HG03575 (cell line): ENCODE results near the gene TNFRSF14.

Experiments used
- ATAC-seq: cut with Tn5 transposase; IDR thresholded peaks from one replicate; pipeline ENCODE4 v1.9.1; 2021; ENCODE audit not compliant: unreplicated experiment, insufficient number of reproducible peaks, low FRiP score; ENCODE audit errors: extremely low read depth

Gene TNFRSF14

GRCh38 chr1:2534687-2535441 lies 21.3 kb upstream of the TNFRSF14 start:
- no peak for ATAC-seq

DNA sequence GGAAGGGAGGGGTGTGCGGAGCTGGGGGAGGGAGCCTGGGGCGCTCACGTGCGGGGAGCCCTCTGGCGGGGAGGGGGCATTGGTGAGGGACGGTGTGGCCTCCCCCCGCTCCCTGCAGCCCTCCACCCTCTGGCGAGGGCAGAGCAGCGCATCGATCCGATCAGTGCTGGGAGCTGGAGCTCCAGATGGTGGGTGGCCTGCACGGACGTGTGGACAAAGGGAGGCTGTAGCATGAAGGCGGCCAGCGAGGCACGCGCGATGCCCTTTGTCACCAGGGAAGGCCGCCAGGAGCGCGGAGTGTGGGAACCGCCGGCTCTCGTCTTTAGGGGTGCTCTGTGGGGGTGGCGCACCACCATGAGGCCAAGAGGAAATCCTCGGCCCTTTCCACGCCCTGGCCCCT lies 20.7 kb upstream of the TNFRSF14 start:
- no peak for ATAC-seq

DNA sequence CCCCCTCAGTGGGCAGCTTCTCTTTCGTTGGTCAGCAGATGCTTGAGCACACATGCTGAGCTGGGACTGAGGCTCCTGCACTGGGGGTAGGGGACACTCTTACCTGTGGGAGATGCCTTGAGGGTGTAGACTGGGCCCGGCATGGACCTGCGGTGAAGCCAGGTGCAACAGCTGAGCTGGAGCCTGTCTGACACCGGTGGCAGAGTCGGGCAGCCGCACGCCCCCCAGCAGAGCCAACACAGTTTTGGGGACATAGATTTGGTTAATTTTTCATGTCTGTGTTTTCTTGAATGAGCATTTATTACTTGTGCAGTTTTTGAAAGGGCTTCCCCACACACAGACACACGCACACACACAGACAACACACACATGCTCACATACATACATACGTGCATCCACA lies 20.2 kb upstream of the TNFRSF14 start:
- no peak for ATAC-seq

DNA sequence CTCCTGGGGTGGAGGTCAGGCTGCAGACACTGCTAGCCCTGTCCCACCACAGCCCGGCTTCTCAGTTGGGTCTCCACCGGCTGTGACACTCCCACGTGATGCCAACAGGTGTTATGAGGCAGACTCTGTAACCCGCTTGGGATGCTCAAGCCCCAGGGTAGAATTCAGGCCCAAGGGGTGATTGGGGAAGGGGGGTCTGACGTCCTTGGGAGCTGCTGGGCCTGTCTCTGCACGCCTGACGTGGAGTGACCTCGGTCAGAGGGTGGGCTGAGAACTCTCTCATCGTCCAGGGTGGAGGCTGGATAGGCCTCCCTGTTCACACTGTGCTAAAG lies 18.4 kb upstream of the TNFRSF14 start:
- no peak for ATAC-seq

GRCh38 chr1:2538376-2538775 lies 17.8 kb upstream of the TNFRSF14 start:
- ATAC-seq: no peak

GRCh38 chr1:2538872-2539271 lies 17.3 kb upstream of the TNFRSF14 start:
- ATAC-seq: no peak

DNA sequence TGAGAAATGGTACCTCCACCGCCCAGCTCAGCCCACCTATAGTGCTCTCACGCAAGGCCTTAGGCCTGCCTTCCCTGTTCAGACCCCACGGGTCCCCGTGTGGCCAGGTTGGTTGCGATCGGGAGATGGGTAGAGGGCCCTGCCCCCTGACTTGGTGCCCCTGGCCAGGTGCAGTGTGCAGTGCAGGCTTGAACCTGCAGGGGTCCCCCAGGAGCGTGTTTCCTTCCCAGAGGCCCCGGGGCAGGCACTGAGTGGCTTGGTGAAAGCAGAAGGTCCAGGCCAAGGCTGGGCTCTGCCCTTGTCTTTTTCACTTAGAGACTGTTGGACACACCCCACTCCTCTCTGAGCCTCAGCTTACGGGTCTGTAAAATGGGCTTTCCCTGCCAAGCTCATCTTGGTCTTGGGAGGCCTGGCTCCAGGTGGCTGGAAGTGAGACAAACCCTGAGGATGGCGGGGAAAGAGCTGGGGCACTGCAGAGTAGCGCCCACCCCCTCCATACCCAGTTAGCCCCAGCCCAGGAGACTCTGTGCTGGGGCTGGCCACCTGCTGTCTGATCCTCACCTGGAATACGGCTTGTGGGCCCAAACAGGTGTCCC lies 16.8 kb upstream of the TNFRSF14 start:
- no peak for ATAC-seq

GRCh38 chr1:2540816-2541492 lies 15.2 kb upstream of the TNFRSF14 start:
- no peak for ATAC-seq

- ATAC-seq: no peak
Measured at GRCh38 chr1:2541619-2542245, 14.4 kb upstream of the TNFRSF14 start.

DNA sequence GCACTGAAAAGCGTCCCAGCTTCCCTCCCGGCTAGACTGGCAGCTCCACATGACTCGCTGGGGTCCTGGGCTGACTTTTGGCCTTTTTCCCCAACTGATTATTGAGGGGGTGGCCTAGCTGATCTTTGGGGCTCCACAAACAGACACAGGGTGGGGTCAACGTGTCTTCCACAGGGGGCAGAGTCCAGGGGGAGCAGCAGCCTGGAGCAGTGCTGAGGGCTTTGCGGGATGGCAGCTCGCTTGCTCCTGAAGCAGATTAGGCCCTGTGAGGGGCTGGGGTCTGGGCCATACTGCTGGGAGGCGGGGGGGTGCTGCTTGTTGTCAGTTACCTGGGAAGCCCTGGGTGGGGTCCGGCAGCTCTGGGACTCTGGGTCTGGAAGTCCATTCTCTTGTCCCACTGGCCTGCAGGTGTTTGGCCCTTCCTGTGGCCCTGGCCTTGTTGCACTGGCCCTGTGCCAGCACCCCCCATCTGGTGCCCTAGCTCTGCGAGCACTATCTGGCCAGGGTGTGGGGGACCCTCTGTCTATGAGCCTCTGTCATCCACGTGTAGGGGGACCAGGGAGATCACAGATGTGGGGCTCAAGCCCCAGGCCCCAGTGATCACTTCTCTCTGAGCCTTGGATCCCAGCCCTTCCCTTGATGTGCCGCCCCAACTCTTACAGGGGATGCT lies 13.8 kb upstream of the TNFRSF14 start:
- no peak for ATAC-seq

DNA sequence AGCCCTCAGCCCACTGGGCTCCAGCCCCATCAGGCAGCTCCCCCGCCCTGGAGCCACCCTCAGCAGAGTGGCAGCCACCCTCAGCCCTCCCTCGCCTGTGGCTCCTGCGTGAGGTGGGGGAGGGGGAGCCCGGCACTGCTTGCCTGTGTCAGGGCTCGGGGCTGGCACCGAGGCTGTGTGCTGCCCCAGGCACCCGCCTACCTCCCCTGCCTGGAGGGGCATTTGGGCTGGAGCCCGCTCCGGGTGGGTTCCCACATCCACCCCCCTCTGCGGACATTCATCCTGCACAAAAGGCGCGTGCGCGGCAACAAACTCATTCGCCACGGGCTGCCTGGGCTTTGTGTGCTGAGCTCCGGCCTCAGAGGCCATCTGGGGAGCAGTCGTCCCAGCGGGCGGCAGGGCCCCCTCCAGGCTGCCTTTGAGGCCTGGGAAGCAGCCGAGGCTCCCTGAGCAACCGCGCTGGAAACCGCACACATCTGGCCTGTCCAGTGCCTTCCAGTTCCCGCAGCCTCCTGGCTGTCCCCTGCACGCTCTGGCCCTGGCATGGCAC lies 12.6 kb upstream of the TNFRSF14 start:
- no peak for ATAC-seq

- no peak for ATAC-seq
Measured at GRCh38 chr1:2544093-2544874, 11.9 kb upstream of the TNFRSF14 start.

GRCh38 chr1:2544875-2545640 lies 11.1 kb upstream of the TNFRSF14 start:
- no peak for ATAC-seq

- no peak for ATAC-seq
Measured at GRCh38 chr1:2545754-2546514, 10.2 kb upstream of the TNFRSF14 start.

DNA sequence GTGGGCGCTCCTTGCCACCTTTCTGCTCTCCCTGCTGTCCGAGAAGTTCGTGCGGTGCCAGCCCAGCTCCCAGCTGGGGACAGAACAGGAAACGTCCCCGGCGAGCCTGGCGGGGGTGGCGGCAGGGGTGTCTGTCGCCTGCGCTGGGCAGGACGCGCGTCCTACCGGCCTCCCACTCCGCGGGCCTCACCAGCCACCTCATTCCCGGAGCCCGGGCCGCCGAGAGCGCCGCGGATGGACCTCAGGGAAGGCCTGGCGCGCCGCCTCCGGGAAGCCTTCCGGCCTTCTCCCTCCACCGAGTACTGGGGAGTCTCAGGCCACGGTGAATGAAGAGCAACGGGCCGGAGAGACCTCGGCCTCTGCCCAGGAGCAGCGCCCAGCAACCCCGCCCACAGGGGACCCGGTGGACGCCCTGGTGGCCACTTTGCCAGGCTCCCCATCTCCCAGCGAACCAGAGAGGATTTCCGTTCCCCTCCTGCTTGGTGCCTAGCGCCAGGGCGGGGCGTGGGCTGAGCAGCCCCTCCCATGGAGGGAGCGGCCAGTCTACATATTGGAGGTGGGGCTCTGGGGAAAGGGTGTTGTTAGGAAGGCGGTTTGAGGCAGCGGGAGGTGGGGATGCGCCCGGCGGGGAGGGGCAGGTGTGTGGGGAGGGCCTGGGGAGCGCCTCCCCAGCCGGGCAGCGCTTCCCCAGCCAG lies 9.5 kb upstream of the TNFRSF14 start:
- no peak for ATAC-seq

DNA sequence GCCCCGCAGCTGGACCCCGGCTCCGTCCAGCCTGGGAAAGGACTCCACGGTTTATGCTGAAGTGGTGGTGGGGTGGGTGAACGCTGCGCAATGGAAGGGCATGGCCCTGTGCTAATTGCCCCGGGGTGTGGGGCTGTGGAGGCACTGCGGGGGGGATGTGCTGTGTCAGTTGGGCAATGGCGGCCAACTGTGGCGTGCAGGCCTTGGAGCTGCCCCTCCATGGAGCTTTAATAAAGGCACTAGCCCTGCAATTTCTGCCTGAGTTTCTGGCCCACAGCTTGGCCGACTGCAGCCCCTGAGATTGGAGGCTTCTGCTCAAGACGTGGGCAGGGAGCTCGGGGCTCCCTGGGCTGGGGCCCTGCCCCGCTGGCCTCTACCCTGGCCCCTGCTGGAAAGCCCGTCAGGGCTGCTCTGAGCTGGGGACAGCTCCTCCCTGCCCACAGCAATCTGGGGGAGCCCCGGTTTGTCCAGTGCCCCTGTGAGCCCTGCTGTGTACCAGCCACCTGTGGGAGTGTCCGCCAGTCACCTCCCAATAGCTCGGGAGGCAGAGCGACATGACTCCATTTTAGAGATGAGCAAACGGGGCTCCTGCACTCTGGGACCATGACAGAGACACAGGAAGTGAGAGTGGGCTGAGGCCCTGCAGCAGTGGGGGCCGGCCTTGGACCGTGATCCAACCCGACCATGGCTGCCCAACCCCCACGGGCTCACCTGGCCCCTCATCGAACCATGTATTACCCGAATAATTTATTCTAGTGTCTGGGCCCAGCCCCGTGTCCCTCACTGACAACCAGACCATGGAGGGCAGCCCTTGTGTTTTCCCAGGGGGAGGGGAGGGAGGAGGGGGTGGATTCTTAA lies 8.7 kb upstream of the TNFRSF14 start:
- ATAC-seq: no peak
